Measurements from ENCODE around the gene HOXC10. TPM values are rescaled to one million over a fixed set of nuclear protein-coding genes. Genes with fewer than 3 reads are reported as not detected.

The HOXC10 gene
- total RNA-seq, 2 experiments from 2014 or later = not detected

DNA sequence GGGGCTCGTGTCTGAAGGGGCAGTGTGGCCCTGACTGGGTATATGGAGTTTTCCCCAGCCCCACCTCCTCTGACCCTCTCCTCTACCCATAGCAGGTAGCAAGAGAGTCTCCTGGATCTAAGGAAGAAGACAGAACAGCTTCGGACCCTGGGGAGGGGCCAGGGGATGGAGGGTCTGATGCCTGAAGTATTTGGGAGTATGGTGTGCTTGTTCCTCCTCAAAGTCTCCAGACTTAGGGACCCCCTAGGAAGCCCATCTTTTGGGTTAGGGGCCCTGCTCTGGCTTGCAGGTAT, 23.3 kb downstream of the HOXC10 start:
- ChIA-PET POLR2A (interaction anchor here (1.0 to 2.2 kb wide), 3 partner anchors 9 to 181 kb away, joined by 3 to 6 read pairs (median 6); partner anchors contain the start of genes HOXC12 and SMUG1), CTCF (interaction anchor here (1.0 to 6.5 kb wide), 11 partner anchors 8 to 208 kb away, joined by 4 to 94 read pairs (median 7); partner anchors contain the start of genes HOXC10, HOXC5, HOXC9 and SMUG1)
- Mint-ChIP-seq H3K4me1 (ENCODE audit: low read depth) (peaks cover 26% of the 10 kb centered on the region), H3K27me3 (peaks cover 83% of the 10 kb centered on the region), H3K9me3 (no peaks in the 10 kb centered on the region), H3K27ac (no peak overlapping the region), H3K36me3 (ENCODE audit: low read depth) (no peaks in the 10 kb centered on the region), H3K4me3 (no peak overlapping the region)
- ATAC-seq = no peak
- intact Hi-C loops (cut with micrococcal nuclease) = loop anchor here (5.0 kb wide), 1 partner anchor 184 kb away; no protein-coding TSS in a partner anchor
- TF ChIP-seq, protein P1, sequence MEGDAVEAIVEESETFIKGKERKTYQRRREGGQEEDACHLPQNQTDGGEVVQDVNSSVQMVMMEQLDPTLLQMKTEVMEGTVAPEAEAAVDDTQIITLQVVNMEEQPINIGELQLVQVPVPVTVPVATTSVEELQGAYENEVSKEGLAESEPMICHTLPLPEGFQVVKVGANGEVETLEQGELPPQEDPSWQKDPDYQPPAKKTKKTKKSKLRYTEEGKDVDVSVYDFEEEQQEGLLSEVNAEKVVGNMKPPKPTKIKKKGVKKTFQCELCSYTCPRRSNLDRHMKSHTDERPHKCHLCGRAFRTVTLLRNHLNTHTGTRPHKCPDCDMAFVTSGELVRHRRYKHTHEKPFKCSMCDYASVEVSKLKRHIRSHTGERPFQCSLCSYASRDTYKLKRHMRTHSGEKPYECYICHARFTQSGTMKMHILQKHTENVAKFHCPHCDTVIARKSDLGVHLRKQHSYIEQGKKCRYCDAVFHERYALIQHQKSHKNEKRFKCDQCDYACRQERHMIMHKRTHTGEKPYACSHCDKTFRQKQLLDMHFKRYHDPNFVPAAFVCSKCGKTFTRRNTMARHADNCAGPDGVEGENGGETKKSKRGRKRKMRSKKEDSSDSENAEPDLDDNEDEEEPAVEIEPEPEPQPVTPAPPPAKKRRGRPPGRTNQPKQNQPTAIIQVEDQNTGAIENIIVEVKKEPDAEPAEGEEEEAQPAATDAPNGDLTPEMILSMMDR (IDR thresholded peaks at IDR 0.05) = no peak
- no peak for DNase-seq

DNA sequence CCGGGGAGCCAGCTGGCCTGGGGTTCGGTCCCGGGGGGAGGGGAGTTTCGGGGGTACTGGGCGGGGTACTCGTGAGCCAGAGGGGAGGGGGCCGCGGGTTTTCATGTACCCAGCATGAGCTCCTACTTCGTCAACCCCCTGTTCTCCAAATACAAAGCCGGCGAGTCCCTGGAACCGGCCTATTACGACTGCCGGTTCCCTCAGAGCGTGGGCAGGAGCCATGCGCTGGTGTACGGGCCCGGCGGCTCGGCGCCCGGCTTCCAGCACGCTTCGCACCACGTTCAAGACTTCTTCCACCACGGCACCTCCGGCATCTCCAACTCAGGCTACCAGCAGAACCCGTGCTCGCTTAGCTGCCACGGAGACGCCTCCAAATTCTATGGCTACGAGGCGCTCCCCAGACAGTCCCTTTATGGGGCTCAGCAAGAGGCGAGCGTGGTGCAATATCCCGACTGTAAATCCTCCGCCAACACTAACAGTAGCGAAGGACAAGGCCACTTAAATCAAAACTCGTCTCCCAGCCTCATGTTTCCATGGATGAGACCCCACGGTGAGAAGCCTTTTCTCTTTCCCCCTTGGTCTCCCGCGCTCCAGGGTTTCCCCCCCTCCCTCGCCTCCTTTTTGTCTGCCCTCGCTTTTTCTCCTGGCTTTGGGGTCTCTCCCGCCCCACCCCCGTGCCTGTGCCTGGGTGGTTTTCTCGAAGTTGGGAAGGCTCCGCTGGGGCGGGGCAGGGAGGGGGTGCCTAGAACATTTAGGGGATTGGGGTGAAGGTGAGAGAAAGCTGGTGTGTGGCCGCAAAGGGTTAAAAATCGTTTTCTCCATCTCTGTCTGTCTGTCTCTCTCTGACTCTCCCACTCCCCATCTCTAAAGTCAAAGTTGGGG, 24.5 kb downstream of the HOXC10 start:
- Mint-ChIP-seq H3K36me3 (ENCODE audit: low read depth) (no peaks in the 10 kb centered on the region), H3K9me3 (no peaks in the 10 kb centered on the region), H3K4me1 (ENCODE audit: low read depth) (peaks cover 28% of the 10 kb centered on the region), H3K4me3 (peak overlapping the region; percentile 26), H3K27me3 (peaks cover 85% of the 10 kb centered on the region), H3K27ac (no peak overlapping the region)
- ChIA-PET CTCF (interaction anchor here (0.7 to 6.5 kb wide), 15 partner anchors 8 to 205 kb away, joined by 3 to 94 read pairs (median 7); partner anchors contain the start of genes HOXC10, HOXC9 and SMUG1), POLR2A (interaction anchor here (0.7 to 2.2 kb wide), 6 partner anchors 8 to 263 kb away, joined by 3 to 6 read pairs (median 4); partner anchors contain the start of genes HOXC12 and SMUG1)
- peak; percentile 59 for DNase-seq
- TF ChIP-seq, protein P1 (IDR thresholded peaks at IDR 0.05) = no peak
- intact Hi-C loops (cut with micrococcal nuclease) = loop anchor here (5.0 kb wide), 1 partner anchor 183 kb away; no protein-coding TSS in a partner anchor
- ATAC-seq = peak; percentile 49

GRCh38 chr12:54010053-54010971, 25.4 kb downstream of the HOXC10 start:
- ChIA-PET POLR2A (interaction anchor here (1.7 kb wide), 1 partner anchor 13 kb away, joined by 5 read pairs; no protein-coding TSS in a partner anchor), CTCF (interaction anchor here (0.6 to 5.0 kb wide), 7 partner anchors 18 to 197 kb away, joined by 3 to 81 read pairs (median 7); partner anchors contain the start of gene HOXC10)
- TF ChIP-seq, protein P1 (IDR thresholded peaks at IDR 0.05) = no peak
- H3K9me3 Mint-ChIP-seq = no peaks in the 10 kb centered on the region
- H3K27me3 Mint-ChIP-seq = peaks cover 87% of the 10 kb centered on the region
- H3K4me1 Mint-ChIP-seq (ENCODE audit: low read depth) = peaks cover 32% of the 10 kb centered on the region
- H3K36me3 Mint-ChIP-seq (ENCODE audit: low read depth) = no peaks in the 10 kb centered on the region
- no peak for DNase-seq
- ATAC-seq = no peak
- intact Hi-C loops (cut with micrococcal nuclease) = no loop called here
- no peak overlapping the region for H3K27ac Mint-ChIP-seq
- H3K4me3 Mint-ChIP-seq = no peak overlapping the region

GRCh38 chr12:54010972-54011664, 26.2 kb downstream of the HOXC10 start:
- no peak overlapping the region for H3K27ac Mint-ChIP-seq
- intact Hi-C loops (cut with micrococcal nuclease) = no loop called here
- H3K9me3 Mint-ChIP-seq = no peaks in the 10 kb centered on the region
- H3K4me3 Mint-ChIP-seq = no peak overlapping the region
- ChIA-PET POLR2A (no interaction called here), CTCF (interaction anchor here (0.6 to 2.5 kb wide), 4 partner anchors 21 to 196 kb away, joined by 3 to 11 read pairs (median 5); no protein-coding TSS in a partner anchor)
- ATAC-seq (no peak), DNase-seq (no peak)
- H3K36me3 Mint-ChIP-seq (ENCODE audit: low read depth) = no peaks in the 10 kb centered on the region
- peaks cover 89% of the 10 kb centered on the region for H3K27me3 Mint-ChIP-seq
- TF ChIP-seq, protein P1 (IDR thresholded peaks at IDR 0.05) = no peak
- peaks cover 31% of the 10 kb centered on the region for H3K4me1 Mint-ChIP-seq (ENCODE audit: low read depth)

All from activated CD8-positive, alpha-beta T cell treated with anti-CD3 and anti-CD28 coated beads for 36 hours (primary cell).